ENCODE results near the gene ANKRD34B.

The ANKRD34B gene

GRCh38 chr5:80566711-80567259 is 3.3 kb downstream of the ANKRD34B start:
- no peak for TF ChIP-seq FOXK2 (IDR thresholded peaks at IDR 0.05)
- no peak for TF ChIP-seq TARDBP (IDR thresholded peaks at IDR 0.05)
- no peak for TF ChIP-seq SUZ12 (IDR thresholded peaks at IDR 0.05)
- no peak for TF ChIP-seq PKNOX1 (IDR thresholded peaks at IDR 0.05)
- TF ChIP-seq NFRKB (IDR thresholded peaks at IDR 0.05): no peak
- TF ChIP-seq ELF4 (IDR thresholded peaks at IDR 0.05): no peak
- TF ChIP-seq CTBP1 (IDR thresholded peaks at IDR 0.05; ENCODE audit: borderline replicate concordance): no peak
- TF ChIP-seq FOXM1 (IDR thresholded peaks at IDR 0.05; ENCODE audit: borderline replicate concordance): no peak
- TF ChIP-seq L3MBTL2 (conservative IDR thresholded peaks at IDR 0.05): no peak
- TF ChIP-seq SP1 (IDR thresholded peaks at IDR 0.05): no peak
- TF ChIP-seq ZNF384 (IDR thresholded peaks at IDR 0.05): no peak
- no peak for TF ChIP-seq HDGF (IDR thresholded peaks at IDR 0.05; ENCODE audit: borderline replicate concordance)
- no peak for TF ChIP-seq BHLHE40 (IDR thresholded peaks at IDR 0.05; ENCODE audit: borderline replicate concordance)
- no peak for TF ChIP-seq LEF1 (IDR thresholded peaks at IDR 0.05; ENCODE audit: borderline replicate concordance)
- ChIA-PET POLR2A (no interaction called here), CTCF (no interaction called here)
- no peak for DNase-seq (ENCODE audit: extremely low spot score)

- CTCF ChIA-PET: no interaction called here
- no peak for DNase-seq (ENCODE audit: extremely low spot score)
- POLR2A ChIA-PET: no interaction called here
- no peak for TF ChIP-seq SUZ12 (IDR thresholded peaks at IDR 0.05)
- peak; percentile 54 for TF ChIP-seq PKNOX1 (IDR thresholded peaks at IDR 0.05)
These were observed 4.8 kb downstream of the ANKRD34B start for GRCh38 chr5:80565330-80565729.

- ChIA-PET CTCF (no interaction called here), POLR2A (no interaction called here)
- no peak for DNase-seq (ENCODE audit: extremely low spot score)
- TF ChIP-seq SUZ12 (IDR thresholded peaks at IDR 0.05): no peak
- no peak for TF ChIP-seq TARDBP (IDR thresholded peaks at IDR 0.05)
- TF ChIP-seq CTBP1 (IDR thresholded peaks at IDR 0.05; ENCODE audit: borderline replicate concordance): no peak
- TF ChIP-seq FOXA1 (IDR thresholded peaks at IDR 0.05): no peak
- no peak for TF ChIP-seq ARNT (IDR thresholded peaks at IDR 0.05)
- no peak for TF ChIP-seq PKNOX1 (IDR thresholded peaks at IDR 0.05)
- no peak for TF ChIP-seq L3MBTL2 (conservative IDR thresholded peaks at IDR 0.05)
- TF ChIP-seq ELF4 (IDR thresholded peaks at IDR 0.05): no peak
- no peak for TF ChIP-seq HDGF (IDR thresholded peaks at IDR 0.05; ENCODE audit: borderline replicate concordance)
- TF ChIP-seq LEF1 (IDR thresholded peaks at IDR 0.05; ENCODE audit: borderline replicate concordance): no peak
- no peak for TF ChIP-seq ZNF384 (IDR thresholded peaks at IDR 0.05)
- no peak for TF ChIP-seq FOXK2 (IDR thresholded peaks at IDR 0.05)
These were observed 10.8 kb downstream of the ANKRD34B start for GRCh38 chr5:80559244-80559643.

- no peak for DNase-seq (ENCODE audit: extremely low spot score)
- ChIA-PET POLR2A (no interaction called here), CTCF (no interaction called here)
- TF ChIP-seq LEF1 (IDR thresholded peaks at IDR 0.05; ENCODE audit: borderline replicate concordance): no peak
- TF ChIP-seq TARDBP (IDR thresholded peaks at IDR 0.05): no peak
- no peak for TF ChIP-seq FOXM1 (IDR thresholded peaks at IDR 0.05; ENCODE audit: borderline replicate concordance)
These were observed 15.0 kb downstream of the ANKRD34B start for GRCh38 chr5:80555099-80555498.

- ChIA-PET CTCF (no interaction called here), POLR2A (no interaction called here)
- no peak for TF ChIP-seq LEF1 (IDR thresholded peaks at IDR 0.05; ENCODE audit: borderline replicate concordance)
- TF ChIP-seq SP1 (IDR thresholded peaks at IDR 0.05): no peak
- no peak for TF ChIP-seq FOXA1 (IDR thresholded peaks at IDR 0.05)
- no peak for TF ChIP-seq L3MBTL2 (conservative IDR thresholded peaks at IDR 0.05)
- TF ChIP-seq PKNOX1 (IDR thresholded peaks at IDR 0.05): no peak
- TF ChIP-seq ZNF384 (IDR thresholded peaks at IDR 0.05): no peak
- no peak for TF ChIP-seq FOXK2 (IDR thresholded peaks at IDR 0.05)
- TF ChIP-seq FOXM1 (IDR thresholded peaks at IDR 0.05; ENCODE audit: borderline replicate concordance): no peak
- TF ChIP-seq CTBP1 (IDR thresholded peaks at IDR 0.05; ENCODE audit: borderline replicate concordance): no peak
- TF ChIP-seq ELF4 (IDR thresholded peaks at IDR 0.05): no peak
- TF ChIP-seq HDGF (IDR thresholded peaks at IDR 0.05; ENCODE audit: borderline replicate concordance): no peak
- no peak for TF ChIP-seq SUZ12 (IDR thresholded peaks at IDR 0.05)
- TF ChIP-seq ARNT (IDR thresholded peaks at IDR 0.05): no peak
- TF ChIP-seq NFRKB (IDR thresholded peaks at IDR 0.05): no peak
- no peak for TF ChIP-seq TARDBP (IDR thresholded peaks at IDR 0.05)
- no peak for TF ChIP-seq BHLHE40 (IDR thresholded peaks at IDR 0.05; ENCODE audit: borderline replicate concordance)
- no peak for DNase-seq (ENCODE audit: extremely low spot score)
These were observed 15.4 kb downstream of the ANKRD34B start for GRCh38 chr5:80554646-80555045.

- ChIA-PET CTCF (no interaction called here), POLR2A (no interaction called here)
- no peak for DNase-seq (ENCODE audit: extremely low spot score)
- TF ChIP-seq NFRKB (IDR thresholded peaks at IDR 0.05) (no peak), ELF4 (IDR thresholded peaks at IDR 0.05) (no peak), HDGF (IDR thresholded peaks at IDR 0.05; ENCODE audit: borderline replicate concordance) (no peak), CTBP1 (IDR thresholded peaks at IDR 0.05; ENCODE audit: borderline replicate concordance) (no peak), PKNOX1 (IDR thresholded peaks at IDR 0.05) (no peak), BHLHE40 (IDR thresholded peaks at IDR 0.05; ENCODE audit: borderline replicate concordance) (no peak), L3MBTL2 (conservative IDR thresholded peaks at IDR 0.05) (no peak), SUZ12 (IDR thresholded peaks at IDR 0.05) (no peak), FOXM1 (IDR thresholded peaks at IDR 0.05; ENCODE audit: borderline replicate concordance) (no peak), TARDBP (IDR thresholded peaks at IDR 0.05) (no peak), FOXK2 (IDR thresholded peaks at IDR 0.05) (no peak), ARNT (IDR thresholded peaks at IDR 0.05) (no peak), LEF1 (IDR thresholded peaks at IDR 0.05; ENCODE audit: borderline replicate concordance) (no peak), ZNF384 (IDR thresholded peaks at IDR 0.05) (no peak)
These were observed 28.7 kb downstream of the ANKRD34B start for GRCh38 chr5:80541392-80541791.

Measured in HEK293T (cell line).